GM19438 (cell line): Measurements from ENCODE around the gene ABTB2.
"Not testable (repeated sequence)": the region's sequence is repeated elsewhere in the genome, so short reads cannot be mapped to it uniquely, and the experiment has no call there.

Experiments used
- ATAC-seq: cut with Tn5 transposase; IDR thresholded peaks from one replicate; pipeline ENCODE4 v1.9.1; 2021; ENCODE audit warnings: low read depth; ENCODE audit not compliant: unreplicated experiment

Gene ABTB2

GRCh38 chr11:34199525-34199924, 158.3 kb downstream of the ABTB2 start:
- no peak for ATAC-seq

GRCh38 chr11:34198523-34198922, 159.3 kb downstream of the ABTB2 start:
- ATAC-seq, result no peak

DNA sequence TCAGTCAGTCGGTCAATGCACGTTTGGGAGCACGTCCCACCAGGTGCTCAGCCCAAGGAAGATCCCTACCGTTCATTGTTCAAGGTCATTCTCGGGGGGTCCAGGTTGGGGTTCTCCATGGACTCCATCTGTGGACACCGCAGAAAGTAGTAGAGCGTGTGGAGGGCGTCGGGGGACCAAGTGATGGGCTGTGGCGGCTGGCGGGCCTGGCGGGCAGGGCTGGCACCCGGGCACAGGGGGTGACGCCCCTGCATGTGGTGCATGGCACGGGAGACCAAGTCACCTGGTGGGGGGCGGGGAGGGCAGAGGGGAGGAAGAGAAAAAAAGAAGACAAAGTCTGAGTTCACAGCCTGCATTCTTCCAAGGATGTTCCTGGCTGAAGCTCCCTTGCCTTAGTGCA, 160.6 kb downstream of the ABTB2 start:
- ATAC-seq, result no peak

DNA sequence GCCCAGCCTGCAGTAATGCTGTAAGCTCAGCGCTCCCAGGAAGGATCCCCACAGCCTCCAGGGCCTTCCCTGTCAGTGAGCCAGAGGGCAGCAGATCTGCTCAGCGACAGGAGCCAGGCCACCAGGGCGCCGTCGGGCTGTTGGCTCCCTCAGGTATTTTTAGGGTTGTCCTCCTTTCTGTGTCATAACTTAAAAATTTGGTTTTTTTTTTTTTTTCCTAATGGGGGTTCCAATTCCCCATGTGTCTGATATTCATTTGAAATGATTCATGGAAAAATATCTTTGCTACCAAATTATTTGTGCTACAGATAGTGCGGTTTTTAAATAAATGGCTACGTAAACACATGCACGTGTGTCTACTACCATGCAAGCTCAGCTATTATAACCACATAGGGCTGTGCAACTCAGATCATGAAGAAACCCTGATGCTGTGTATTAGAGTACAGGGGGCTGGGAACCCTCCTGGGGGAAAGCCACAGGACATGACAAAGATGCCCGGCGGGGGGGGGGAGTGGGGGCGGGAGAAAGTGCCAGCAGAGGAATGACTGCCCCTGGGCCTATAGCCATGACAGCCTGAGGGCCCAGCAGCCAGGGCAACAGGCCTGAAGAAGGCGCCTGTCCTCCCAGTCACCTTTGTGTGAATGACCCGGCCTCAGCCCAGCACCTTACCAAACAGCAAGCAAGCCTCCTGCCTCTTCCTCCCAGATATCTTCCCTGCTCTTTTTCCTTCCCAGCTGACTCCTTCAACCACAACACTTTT, 163.1 kb downstream of the ABTB2 start:
- no peak for ATAC-seq

GRCh38 chr11:34192481-34193401, 165.1 kb downstream of the ABTB2 start:
- ATAC-seq, result no peak

DNA sequence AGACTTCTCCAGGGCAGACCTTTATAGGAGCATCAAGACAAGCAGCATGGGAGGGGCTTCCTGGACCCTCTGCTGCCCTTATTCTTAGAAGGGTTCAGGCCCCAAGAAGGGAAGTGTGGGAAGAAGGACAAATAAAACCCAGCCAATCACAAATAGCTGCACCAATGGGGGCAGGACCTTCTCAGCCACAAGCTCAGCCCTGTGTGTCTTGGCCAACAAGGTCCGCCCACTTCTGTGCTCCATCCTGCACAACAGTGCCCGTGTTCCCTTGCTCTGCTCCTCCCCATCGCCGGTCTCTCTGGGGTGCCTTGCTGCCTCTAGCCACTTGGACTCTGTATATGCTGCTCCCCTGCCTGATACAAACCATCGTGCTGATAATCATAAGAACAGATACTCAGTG, 166.2 kb downstream of the ABTB2 start:
- ATAC-seq, result no peak

DNA sequence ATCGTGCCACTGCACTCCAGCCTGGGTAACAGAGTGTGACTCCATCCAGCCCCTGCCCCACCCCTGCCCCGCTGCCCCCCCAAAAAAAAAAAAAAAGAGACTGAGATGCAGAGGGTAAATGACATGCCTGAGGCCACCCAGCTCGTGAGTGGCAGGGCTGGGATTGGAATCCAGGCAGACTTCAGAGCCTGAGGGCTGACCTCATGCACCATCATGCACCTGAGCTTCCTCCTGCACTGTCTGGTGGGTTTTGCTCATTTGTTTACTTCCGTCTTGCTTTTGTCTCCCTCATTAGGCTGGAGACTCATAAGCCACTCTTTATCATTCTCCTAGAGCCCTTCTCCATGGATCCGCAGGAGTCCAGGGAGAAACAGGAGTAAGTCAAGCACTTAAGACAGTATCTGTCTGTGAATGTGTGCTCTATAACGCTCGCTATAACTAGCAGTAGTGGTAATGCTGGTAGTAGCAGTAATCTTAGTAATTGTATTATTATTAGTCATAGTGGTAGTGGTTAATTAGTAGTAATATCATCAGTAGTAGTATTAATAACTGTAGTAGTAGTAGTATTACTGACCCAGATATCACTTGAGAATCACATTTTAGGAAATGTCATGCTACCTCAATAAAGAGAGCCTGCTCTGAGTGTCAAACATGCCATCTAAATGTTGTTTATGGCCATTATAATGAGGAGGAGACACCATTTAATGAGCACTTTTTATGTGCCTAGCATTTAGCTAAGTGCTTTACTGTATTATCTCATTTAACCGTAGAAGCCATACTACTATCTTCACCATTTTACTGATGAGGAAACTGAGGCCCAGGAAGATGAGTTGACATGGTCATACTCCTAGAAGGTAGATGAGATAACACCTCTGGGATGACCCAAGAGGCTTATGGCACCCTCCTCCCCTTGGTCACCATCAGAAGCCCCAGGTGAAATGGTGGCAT, 167.3 kb downstream of the ABTB2 start:
- no peak for ATAC-seq

- no peak for ATAC-seq
These were observed 168.6 kb downstream of the ABTB2 start for GRCh38 chr11:34189191-34189590.

- no peak for ATAC-seq
These were observed 169.6 kb downstream of the ABTB2 start for GRCh38 chr11:34188181-34188580.

DNA sequence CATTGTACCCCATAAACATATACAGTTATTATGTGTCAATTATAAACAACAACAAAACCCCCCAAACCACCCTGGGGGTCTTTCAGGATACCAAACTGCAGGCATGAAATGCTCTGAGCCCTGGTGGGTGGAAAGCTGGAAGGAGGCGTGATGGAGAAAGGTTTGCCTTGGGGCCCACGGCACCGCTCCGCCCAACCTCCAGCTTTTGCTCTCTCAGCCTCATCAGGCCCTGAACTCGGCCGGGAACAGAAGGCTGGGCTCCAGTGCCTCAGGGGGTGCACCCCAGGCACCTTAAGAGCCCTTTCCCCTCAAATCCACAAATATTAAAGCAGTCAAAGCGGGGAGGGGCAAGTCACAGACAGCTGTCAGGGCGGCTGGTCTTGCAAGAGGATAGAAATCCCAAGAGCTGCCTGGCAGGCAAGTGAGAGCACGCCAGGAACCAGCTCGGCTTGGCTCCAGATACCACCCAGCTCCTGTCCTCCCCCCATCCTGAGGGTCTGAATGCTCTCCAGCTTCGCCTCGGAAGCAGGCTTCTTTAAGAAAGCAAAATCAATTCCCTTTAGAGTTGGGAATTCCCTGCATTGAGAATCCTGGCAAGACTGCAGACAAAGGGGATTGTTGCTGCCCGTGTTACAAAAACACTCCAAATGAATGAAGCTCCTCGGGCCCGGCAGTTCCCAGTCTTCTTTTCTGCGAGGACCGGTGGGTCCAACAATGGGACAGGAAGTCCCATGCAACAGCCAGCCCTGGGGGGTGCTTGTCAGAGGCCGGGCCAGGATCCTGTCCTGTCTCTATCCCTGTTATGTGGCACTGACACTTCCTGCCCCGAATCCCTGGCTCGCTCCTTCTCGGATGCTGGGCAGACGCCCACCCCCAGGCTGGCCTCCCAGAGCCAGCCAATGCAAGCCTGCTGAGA, 171.6 kb downstream of the ABTB2 start:
- no peak for ATAC-seq

GRCh38 chr11:34184505-34185015, 173.2 kb downstream of the ABTB2 start:
- ATAC-seq, result no peak

GRCh38 chr11:34183848-34184391, 173.9 kb downstream of the ABTB2 start:
- no peak for ATAC-seq

DNA sequence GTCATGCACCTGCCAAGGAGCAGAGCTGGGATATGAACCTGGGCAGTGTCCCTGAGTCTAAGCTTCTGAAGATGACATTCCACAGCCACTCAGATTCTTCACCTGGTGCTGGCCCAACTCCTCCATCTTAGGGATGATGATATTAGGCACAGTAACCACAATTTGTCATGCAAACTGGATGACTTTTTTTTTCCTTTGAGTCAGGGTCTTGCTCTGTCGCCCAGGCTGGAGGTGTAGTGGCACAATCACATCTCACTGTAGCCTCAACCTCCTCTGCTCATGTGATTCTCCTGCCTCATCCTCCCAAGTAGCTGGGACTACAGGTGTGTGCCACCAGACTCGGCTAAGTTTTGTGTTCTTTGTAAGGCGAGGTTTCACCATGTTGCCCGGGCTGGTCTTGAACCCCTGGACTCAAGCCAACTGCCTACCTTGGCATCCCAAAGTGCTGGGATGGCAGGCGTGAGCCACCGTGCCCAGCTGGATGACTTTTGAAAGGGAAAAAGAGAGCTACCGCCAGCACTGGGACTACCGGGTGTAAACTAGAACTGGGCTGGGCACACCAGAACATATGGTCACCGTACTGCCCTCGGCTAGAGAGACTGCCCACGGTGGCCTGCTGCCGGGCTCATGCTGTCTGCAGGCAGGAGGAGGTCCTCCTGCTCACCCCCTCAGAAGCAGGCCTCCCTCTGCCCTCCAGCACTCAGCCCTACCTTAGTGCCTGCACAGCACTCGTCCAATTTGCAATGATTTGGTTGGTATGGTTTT, 174.7 kb downstream of the ABTB2 start:
- no peak for ATAC-seq

GRCh38 chr11:34182425-34182824, 175.4 kb downstream of the ABTB2 start:
- ATAC-seq, result no peak

GRCh38 chr11:34181856-34182405, 175.9 kb downstream of the ABTB2 start:
- no peak for ATAC-seq

DNA sequence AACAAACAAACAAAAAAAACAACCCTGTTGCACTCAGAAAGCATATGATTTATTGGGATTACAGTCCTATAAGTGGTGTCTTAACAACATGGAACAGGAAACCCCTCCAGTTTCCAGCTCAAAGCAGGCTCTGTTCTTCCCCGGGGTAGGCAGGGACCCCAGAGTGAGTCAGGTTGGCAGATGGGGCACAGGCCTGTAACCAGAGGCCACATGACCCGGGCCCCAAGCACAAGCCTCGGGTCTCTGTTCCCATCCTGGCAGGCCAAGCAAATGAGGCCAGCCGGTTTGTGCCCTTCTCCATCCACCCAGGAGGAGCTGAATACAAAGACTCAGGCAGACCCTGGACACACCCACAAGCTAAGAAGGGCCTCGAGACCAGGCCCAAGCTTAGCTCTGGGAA, 176.6 kb downstream of the ABTB2 start:
- ATAC-seq, result no peak

DNA sequence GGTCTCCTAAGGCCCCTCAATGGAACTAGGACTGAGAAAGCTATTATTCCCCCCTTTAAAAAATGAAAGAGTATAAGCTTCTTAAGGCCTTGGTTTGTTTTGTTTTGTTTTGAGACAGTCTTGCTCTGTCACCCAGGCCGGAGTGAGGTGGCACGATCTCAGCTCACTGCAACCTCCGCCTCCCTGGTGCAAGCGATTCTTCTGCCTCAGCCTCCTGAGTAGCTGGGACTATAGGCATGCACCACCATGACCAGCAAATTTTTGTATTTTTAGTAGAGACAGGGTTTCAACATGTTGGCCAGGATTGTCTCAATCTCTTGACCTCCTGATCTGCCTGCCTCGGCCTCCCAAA, 177.0 kb downstream of the ABTB2 start:
- ATAC-seq, result not testable (repeated sequence)
